DOHH2 (cell line): ENCODE measurements around the gene ARHGAP1.

Experiments
- EZH2phosphoT487 ChIP-seq: fragments of 200-600 bp; sonication (generic); IDR thresholded peaks from 2 replicates; pipeline ENCODE4 v1.6.1; 2017; ENCODE audit warnings: borderline replicate concordance, mild to moderate bottlenecking, antibody characterized with exemption, low read length, moderate library complexity, mixed read lengths
- TF ChIP-seq, protein P1 (sequence below): fragments of 200-600 bp; sonication (generic); IDR thresholded peaks from one replicate; pipeline ENCODE4 v1.5.1; 2014; ENCODE audit warnings: antibody characterized with exemption, mild to moderate bottlenecking, low read depth, low read length; ENCODE audit not compliant: poor library complexity, severe bottlenecking

DNA sequence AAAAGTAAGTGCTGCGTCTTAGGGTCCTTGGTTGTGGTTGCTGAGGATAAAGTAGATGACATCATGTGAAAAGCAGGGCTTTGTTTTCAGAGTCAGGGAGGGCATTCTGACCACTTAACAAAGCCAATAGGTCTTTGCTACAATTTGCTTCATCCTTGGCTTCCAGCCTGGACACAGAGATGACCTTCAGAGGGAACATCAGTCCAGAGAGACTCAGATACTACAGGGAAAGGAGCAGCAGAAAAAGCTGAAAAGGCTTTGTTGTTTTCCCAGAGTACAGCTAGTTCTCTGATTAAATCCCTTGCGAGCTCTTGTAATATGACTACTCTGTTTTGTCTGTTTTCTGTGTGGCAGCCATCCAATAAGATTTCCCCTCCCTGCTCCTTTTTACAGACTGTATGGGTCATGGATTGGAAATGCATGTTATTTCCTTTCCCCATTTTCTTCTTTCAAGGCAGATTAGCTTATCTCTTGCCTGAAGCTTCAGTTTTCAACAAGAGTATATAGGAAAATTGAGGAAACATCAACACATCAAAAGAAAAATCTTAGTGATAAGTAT lies 51.2 kb downstream of the ARHGAP1 start:
- TF ChIP-seq, protein P1, sequence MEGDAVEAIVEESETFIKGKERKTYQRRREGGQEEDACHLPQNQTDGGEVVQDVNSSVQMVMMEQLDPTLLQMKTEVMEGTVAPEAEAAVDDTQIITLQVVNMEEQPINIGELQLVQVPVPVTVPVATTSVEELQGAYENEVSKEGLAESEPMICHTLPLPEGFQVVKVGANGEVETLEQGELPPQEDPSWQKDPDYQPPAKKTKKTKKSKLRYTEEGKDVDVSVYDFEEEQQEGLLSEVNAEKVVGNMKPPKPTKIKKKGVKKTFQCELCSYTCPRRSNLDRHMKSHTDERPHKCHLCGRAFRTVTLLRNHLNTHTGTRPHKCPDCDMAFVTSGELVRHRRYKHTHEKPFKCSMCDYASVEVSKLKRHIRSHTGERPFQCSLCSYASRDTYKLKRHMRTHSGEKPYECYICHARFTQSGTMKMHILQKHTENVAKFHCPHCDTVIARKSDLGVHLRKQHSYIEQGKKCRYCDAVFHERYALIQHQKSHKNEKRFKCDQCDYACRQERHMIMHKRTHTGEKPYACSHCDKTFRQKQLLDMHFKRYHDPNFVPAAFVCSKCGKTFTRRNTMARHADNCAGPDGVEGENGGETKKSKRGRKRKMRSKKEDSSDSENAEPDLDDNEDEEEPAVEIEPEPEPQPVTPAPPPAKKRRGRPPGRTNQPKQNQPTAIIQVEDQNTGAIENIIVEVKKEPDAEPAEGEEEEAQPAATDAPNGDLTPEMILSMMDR: no peak
- TF ChIP-seq EZH2phosphoT487: no peak
